Mammary epithelial cell (primary cell): ENCODE measurements around the gene PDE11A.

Experiments used
- CTCF ChIP-seq, 2 donors: IDR thresholded peaks in 1 of 2; conservative IDR thresholded peaks in 1 of 2; 2 replicates each; pipeline ENCODE4 v1.5.1; 2011 to 2012; ENCODE audit warnings: inconsistent platforms in 2 of 2, low read length in 2 of 2, mild to moderate bottlenecking in 2 of 2, control low read depth in 1 of 2, low read depth in 1 of 2; ENCODE audit not compliant: insufficient read depth in 1 of 2; ENCODE audit errors: extremely low read depth in 1 of 2
- EZH2 ChIP-seq: IDR thresholded peaks from 2 replicates; pipeline ENCODE4 v1.6.1; 2012; ENCODE audit warnings: low read length, inconsistent platforms, borderline replicate concordance

- TF ChIP-seq CTCF (conservative IDR thresholded peaks at IDR 0.05 in 1 of 2, IDR thresholded peaks at IDR 0.05 in 1 of 2; ENCODE audit: extremely low read depth in 1 of 2, insufficient read depth in 1 of 2, low read depth in 1 of 2, low read length in 2 of 2) (no peak), EZH2 (no peak)
Measured at GRCh38 chr2:177942731-177943130, 129.8 kb downstream of the PDE11A start.
